Measurements from ENCODE around the gene TTC24. TPM values are rescaled to one million over a fixed set of nuclear protein-coding genes. Genes with fewer than 3 reads are reported as not detected.

The TTC24 gene
- total RNA-seq, 4 donors from 2014 or later = not detected

DNA sequence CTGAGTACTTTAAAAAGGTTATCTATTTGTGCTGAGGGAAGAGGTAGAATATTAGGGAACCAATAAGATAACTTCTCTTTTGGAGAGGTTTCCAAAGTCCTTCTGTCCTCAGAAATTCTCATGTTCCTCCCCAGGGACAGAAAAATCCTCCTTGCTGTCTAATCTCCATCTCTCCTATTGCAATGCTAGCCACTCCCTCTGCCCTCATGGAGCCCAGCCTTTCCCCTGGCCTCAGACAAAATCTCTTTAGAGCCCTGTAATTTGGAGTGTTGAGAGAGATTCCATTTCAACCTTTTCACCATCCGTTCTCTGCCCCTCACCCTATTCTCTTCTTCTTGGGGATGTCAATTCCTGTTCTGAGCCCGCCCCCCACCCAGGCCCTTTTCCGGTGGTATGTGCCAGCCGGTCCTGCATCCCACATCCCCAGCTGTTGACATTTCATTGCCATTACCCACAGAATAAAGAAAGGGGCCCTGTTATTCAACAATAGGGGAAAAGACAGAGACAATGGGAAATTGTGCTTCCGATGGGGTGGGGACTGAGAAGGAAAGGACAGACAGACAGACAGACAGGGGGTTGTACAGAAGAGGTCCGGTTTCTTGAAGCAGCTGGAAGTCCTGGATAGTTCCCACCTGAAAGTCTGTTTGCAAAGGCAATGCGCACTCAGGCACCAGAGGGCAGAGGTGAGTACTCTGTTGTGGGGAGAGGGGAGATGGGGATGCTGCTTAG is 39.5 kb downstream of the TTC24 start, which contains the start of gene HAPLN2:
Gene HAPLN2, plus strand, starts transcription at position 563 of the 729 bp plus-strand sequence. CDS start 4,076 bp downstream, outside the sequence.
- no peak for TF ChIP-seq CTCF (IDR thresholded peaks at IDR 0.05)
- ATAC-seq (ENCODE audit: low FRiP score) = no peak

DNA sequence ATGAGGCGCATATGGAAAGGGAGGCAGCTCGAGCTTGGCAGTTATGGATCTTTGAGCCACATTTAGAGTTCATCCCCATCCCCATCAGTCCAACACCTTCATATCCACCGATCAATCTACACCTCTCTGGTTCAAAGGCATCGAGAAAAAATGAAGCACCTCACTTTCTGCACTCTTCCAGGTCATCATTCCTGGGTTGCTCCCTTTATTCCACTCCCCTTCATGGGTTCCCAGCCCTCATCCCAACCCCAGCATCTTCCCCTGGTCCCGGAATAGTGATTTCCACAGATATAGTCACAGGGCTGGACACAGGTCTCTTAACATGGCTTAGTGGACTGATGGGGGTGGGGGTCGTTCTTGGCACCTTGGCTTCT is 40.0 kb downstream of the TTC24 start:
- no peak for ATAC-seq (ENCODE audit: low FRiP score)
- no peak for TF ChIP-seq CTCF (IDR thresholded peaks at IDR 0.05)
- DNase-seq (ENCODE audit: low spot score) = no peak

More for the DNA sequence above, 39.5 kb downstream of the TTC24 start, which contains the start of gene HAPLN2:
- no peak for DNase-seq (ENCODE audit: low spot score)

DNA sequence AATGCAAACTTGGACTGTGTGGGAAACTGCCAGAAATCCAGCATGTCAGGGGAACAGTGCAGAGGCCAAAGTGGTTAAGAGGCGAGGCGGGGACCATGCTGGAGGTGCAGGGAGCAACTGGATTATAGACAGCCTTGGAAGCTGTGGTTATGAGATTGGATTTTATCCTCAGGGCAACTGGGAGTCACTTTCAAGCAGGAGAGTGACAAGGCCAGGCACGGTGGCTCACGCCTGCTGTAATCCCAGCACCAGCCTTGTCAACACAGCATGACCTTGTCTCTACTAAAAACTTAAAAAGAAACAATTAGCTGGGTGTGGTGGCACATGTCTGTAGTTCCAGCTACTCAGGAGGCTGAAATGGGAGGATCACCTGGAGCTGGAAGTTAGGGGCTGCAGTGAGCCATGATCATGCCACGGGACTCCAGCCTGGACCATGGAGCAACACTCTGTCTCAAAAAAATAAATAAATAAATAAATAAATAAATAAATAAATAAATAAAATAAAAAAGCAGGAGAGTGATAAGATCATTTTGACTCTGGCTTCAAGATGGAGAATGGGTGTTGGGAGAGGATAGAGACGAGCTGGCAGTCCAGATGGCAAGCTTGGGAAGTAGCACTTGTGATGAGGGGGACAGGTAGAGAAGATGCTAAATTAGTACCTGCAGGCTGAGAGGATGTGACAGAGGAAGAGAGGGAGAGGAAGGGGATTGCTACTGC is 43.2 kb downstream of the TTC24 start:
- TF ChIP-seq CTCF (IDR thresholded peaks at IDR 0.05) = no peak
- ATAC-seq (ENCODE audit: low FRiP score) (no peak), DNase-seq (ENCODE audit: low spot score) (no peak)

GRCh38 chr1:156623946-156624813 is 44.7 kb downstream of the TTC24 start:
- ATAC-seq (ENCODE audit: low FRiP score) (peak; percentile 39), DNase-seq (ENCODE audit: low spot score) (no peak)
- no peak for TF ChIP-seq CTCF (IDR thresholded peaks at IDR 0.05)

DNA sequence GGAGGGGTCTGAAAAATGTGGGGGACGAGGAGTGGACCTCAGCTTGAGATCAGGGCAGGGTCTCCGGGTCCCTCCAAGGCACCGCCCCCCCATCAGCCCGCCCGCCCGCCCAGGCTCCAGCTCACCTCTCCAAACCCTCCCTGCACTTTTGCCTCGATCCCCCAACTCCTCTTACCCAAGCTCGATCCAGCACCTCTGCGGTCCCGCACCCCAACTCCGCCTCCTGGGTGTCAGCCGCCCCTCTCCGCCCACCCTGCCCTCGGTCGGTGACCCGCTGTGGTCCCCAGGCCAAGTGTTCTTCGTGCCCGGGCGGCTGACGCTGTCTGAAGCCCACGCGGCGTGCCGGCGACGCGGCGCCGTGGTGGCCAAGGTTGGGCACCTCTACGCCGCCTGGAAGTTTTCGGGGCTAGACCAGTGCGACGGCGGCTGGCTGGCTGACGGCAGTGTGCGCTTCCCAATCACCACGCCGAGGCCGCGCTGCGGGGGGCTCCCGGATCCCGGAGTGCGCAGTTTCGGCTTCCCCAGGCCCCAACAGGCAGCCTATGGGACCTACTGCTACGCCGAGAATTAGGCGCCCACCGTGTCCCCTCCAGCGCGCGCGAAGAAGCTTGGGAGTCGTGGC is 45.4 kb downstream of the TTC24 start:
- no peak for TF ChIP-seq CTCF (IDR thresholded peaks at IDR 0.05)
- DNase-seq (ENCODE audit: low spot score) (no peak), ATAC-seq (ENCODE audit: low FRiP score) (no peak)

DNA sequence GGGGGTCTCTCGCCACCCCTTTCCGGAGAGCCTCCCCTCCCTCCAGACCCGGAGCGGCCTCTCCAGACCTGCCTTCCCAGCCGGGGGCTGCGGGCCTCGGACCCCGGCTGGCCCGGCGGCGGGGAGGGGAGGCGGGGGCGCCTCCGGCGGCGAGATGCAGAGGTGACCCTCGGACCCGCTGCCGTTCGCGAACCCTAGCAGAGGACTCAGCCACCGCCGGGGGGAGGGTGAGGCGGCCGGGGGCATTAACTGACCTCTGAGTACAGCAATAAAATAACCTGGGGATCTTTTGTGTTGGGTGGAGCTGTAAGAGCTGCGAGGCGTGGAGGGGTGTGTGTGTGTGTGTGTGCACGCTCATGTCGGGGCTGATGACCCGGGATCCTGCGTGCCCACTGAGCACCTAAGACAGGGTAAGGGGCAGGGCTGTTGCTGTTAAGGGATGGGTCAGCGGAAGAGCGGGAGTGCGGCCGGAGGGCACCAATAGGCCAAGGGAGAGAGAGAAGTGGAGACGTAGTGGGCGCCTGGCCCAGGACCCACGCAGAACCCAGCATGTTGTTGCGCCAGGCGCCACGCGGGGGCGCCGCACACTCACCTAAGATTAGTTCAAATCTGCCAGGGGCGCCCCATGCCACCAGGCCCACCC is 46.0 kb downstream of the TTC24 start:
- ATAC-seq (ENCODE audit: low FRiP score) (peak; percentile 67), DNase-seq (ENCODE audit: low spot score) (peak; percentile 56)
- TF ChIP-seq CTCF (IDR thresholded peaks at IDR 0.05) = peak in 1 of 3 donors; percentile 61

Measured in omental fat pad (tissue), 4 donors.